A673 (cell line): ENCODE measurements around the gene MYO15B. TPM values are rescaled to one million over a fixed set of nuclear protein-coding genes. Genes with fewer than 3 reads are reported as not detected.

ENCODE experiments used
- BruUV-seq: library from RNA; stranded (reverse); fragments of 400-500 nt; replicated peaks from 2 replicates; lab custom pipeline; 2021; lab: Mats Ljungman, UMichigan
- CTCF ChIA-PET: fragments of 300-600 bp; sonication (Branson Sonifier 250); formaldehyde crosslinking; loops from one replicate; lab custom pipeline; 2022; ENCODE audit warnings: antibody characterized with exemption; lab: Charles Lee
- POLR2A ChIA-PET: fragments of 300-600 bp; sonication (Branson Sonifier 250); formaldehyde crosslinking; loops from one replicate; lab custom pipeline; 2022; ENCODE audit warnings: antibody characterized with exemption; ENCODE audit not compliant: low non-redundant PET; lab: Charles Lee
- DNase-seq: peaks from one replicate; pipeline ENCODE4 v3.0.0-alpha.2; 2015; ENCODE audit warnings: low spot score
- H3K27ac ChIP-seq: fragments of 200-600 bp; sonication (generic); 2 replicates; pipeline ENCODE4 v1.5.1; 2016; ENCODE audit warnings: mixed run types, low read depth, mild to moderate bottlenecking, mixed read lengths, antibody characterized with exemption, low read length; ENCODE audit not compliant: poor library complexity, severe bottlenecking
- H3K27me3 ChIP-seq: fragments of 200-600 bp; sonication (generic); replicated peaks from 2 replicates; pipeline ENCODE4 v1.6.1; 2017; ENCODE audit warnings: mixed run types, low read depth, mild to moderate bottlenecking, mixed read lengths, antibody characterized with exemption, low read length; ENCODE audit not compliant: insufficient read depth, poor library complexity
- H3K36me3 ChIP-seq: fragments of 200-600 bp; sonication (generic); 2 replicates; pipeline ENCODE4 v1.6.1; 2016; ENCODE audit warnings: mixed run types, mild to moderate bottlenecking, mixed read lengths, antibody characterized with exemption, low read length; ENCODE audit not compliant: insufficient read depth, poor library complexity, severe bottlenecking
- H3K4me1 ChIP-seq: fragments of 200-600 bp; sonication (generic); 2 replicates; pipeline ENCODE4 v1.6.1; 2017; ENCODE audit warnings: mixed run types, mild to moderate bottlenecking, mixed read lengths, antibody characterized with exemption, low read length; ENCODE audit not compliant: insufficient read depth, poor library complexity, severe bottlenecking
- H3K4me3 ChIP-seq: fragments of 200-600 bp; sonication (generic); 2 replicates; pipeline ENCODE4 v1.5.1; 2016; ENCODE audit warnings: low read depth, mixed run types, mild to moderate bottlenecking, mixed read lengths, low read length; ENCODE audit not compliant: poor library complexity, severe bottlenecking
- H3K9me3 ChIP-seq: fragments of 200-600 bp; sonication (generic); 2 replicates; pipeline ENCODE4 v1.6.1; 2016; ENCODE audit warnings: mixed run types, low read depth, mild to moderate bottlenecking, mixed read lengths, antibody characterized with exemption, low read length; ENCODE audit not compliant: poor library complexity, severe bottlenecking
- EZH2 ChIP-seq: fragments of 200-600 bp; sonication (generic); IDR thresholded peaks from 2 replicates; pipeline ENCODE4 v1.6.1; 2017; ENCODE audit warnings: borderline replicate concordance, low read depth, mild to moderate bottlenecking, mixed read lengths, antibody characterized with exemption, low read length; ENCODE audit not compliant: poor library complexity, severe bottlenecking
- intact Hi-C: fragments of 100-400 bp; cut with micrococcal nuclease; formaldehyde crosslinking; loops from one replicate; pipeline ENCODE4 v1.10.0; 2022; ENCODE audit not compliant: unreplicated experiment
- total RNA-seq: library from RNA; stranded (reverse); gene quantifications from 2 replicates; pipeline ENCODE4 v1.2.3, GENCODE V29; 2021
- TF ChIP-seq, protein P1 (sequence below): fragments of 300-800, 200-600 bp; sonication (generic); conservative IDR thresholded peaks from 2 replicates; pipeline ENCODE4 v1.5.1; 2017; ENCODE audit warnings: low read depth, mild to moderate bottlenecking, antibody characterized with exemption, low read length, moderate library complexity, mixed read lengths

Gene MYO15B
- total RNA-seq, 1 experiment from 2014 or later = 9.3 TPM

- H3K27ac ChIP-seq = no peak overlapping the region
- no peak for TF ChIP-seq EZH2
- TF ChIP-seq, protein P1, sequence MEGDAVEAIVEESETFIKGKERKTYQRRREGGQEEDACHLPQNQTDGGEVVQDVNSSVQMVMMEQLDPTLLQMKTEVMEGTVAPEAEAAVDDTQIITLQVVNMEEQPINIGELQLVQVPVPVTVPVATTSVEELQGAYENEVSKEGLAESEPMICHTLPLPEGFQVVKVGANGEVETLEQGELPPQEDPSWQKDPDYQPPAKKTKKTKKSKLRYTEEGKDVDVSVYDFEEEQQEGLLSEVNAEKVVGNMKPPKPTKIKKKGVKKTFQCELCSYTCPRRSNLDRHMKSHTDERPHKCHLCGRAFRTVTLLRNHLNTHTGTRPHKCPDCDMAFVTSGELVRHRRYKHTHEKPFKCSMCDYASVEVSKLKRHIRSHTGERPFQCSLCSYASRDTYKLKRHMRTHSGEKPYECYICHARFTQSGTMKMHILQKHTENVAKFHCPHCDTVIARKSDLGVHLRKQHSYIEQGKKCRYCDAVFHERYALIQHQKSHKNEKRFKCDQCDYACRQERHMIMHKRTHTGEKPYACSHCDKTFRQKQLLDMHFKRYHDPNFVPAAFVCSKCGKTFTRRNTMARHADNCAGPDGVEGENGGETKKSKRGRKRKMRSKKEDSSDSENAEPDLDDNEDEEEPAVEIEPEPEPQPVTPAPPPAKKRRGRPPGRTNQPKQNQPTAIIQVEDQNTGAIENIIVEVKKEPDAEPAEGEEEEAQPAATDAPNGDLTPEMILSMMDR = no peak
- intact Hi-C loops = no loop called here
- no peaks in the 10 kb centered on the region for H3K9me3 ChIP-seq
- H3K27me3 ChIP-seq = no peaks in the 10 kb centered on the region
- ChIA-PET CTCF (no interaction called here), POLR2A (no interaction called here)
- H3K4me1 ChIP-seq = no peaks in the 10 kb centered on the region
- no peaks in the 10 kb centered on the region for H3K36me3 ChIP-seq
- H3K4me3 ChIP-seq = no peak overlapping the region
- no TSS peak for BruUV-seq
- no peak for DNase-seq
These were observed 70.6 kb downstream of the MYO15B start for GRCh38 chr17:75658237-75658636.

GRCh38 chr17:75661531-75661930 is 73.9 kb downstream of the MYO15B start:
- POLR2A ChIA-PET = no interaction called here
- Histone ChIP-seq H3K4me3 (no peak overlapping the region), H3K27me3 (no peaks in the 10 kb centered on the region), H3K9me3 (no peaks in the 10 kb centered on the region), H3K27ac (no peak overlapping the region), H3K4me1 (peaks cover 6% of the 10 kb centered on the region), H3K36me3 (no peaks in the 10 kb centered on the region)
- intact Hi-C loops = no loop called here
- TF ChIP-seq, protein P1 = no peak
- no peak for TF ChIP-seq EZH2
- CTCF ChIA-PET = no interaction called here
- no TSS peak for BruUV-seq
- DNase-seq = no peak

DNA sequence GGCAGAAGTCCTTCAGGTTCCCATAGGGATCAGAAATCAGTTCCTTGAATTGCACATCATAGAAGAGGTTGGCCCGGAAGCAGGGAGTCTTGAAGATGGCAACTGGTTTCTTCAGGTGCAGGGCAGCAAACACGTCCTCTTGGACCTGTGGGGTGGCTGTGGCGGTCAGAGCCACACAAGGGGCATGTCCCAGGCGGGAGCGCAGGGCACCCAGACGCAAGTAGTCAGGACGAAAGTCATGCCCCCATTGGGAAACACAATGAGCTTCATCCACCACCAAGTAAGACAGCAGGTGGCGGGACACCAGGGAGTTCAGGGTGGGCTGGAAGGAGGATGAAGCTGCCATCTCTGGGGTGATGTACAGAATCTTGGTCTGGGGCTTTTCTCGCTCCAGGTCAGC is 74.9 kb downstream of the MYO15B start:
- no peak for DNase-seq
- no peak overlapping the region for H3K4me3 ChIP-seq
- ChIA-PET POLR2A (no interaction called here), CTCF (no interaction called here)
- H3K9me3 ChIP-seq = no peaks in the 10 kb centered on the region
- intact Hi-C loops = no loop called here
- peaks cover 6% of the 10 kb centered on the region for H3K4me1 ChIP-seq
- no peak overlapping the region for H3K27ac ChIP-seq
- no peaks in the 10 kb centered on the region for H3K36me3 ChIP-seq
- TF ChIP-seq EZH2 = no peak
- TF ChIP-seq, protein P1 = no peak
- no peaks in the 10 kb centered on the region for H3K27me3 ChIP-seq
- BruUV-seq = no TSS peak
